ENCODE measurements around the gene SLC18B1.

DNA sequence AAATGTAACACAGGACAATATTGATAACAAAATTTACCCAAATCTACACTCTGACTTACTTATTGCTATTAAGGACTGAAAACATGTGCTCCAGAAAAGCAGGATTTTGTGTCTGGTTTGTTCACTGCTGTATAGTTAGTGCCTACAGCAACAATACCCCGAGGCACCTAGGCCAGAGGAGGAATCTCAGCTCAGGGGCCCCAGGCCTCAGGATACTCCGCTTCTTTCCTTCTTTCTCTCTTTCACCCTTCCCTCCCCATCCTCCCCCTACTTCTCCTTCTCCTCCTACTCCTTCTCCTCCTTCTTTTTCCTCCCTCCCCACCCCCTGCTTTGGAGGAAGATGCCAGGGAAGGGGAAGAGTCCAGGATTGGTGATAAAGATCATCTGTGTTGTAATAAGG lies 39.7 kb downstream of the SLC18B1 start:
- TF ChIP-seq POLR2A (IDR thresholded peaks at IDR 0.05) = no peak
- TF ChIP-seq, protein P1, sequence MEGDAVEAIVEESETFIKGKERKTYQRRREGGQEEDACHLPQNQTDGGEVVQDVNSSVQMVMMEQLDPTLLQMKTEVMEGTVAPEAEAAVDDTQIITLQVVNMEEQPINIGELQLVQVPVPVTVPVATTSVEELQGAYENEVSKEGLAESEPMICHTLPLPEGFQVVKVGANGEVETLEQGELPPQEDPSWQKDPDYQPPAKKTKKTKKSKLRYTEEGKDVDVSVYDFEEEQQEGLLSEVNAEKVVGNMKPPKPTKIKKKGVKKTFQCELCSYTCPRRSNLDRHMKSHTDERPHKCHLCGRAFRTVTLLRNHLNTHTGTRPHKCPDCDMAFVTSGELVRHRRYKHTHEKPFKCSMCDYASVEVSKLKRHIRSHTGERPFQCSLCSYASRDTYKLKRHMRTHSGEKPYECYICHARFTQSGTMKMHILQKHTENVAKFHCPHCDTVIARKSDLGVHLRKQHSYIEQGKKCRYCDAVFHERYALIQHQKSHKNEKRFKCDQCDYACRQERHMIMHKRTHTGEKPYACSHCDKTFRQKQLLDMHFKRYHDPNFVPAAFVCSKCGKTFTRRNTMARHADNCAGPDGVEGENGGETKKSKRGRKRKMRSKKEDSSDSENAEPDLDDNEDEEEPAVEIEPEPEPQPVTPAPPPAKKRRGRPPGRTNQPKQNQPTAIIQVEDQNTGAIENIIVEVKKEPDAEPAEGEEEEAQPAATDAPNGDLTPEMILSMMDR (IDR thresholded peaks at IDR 0.05) = no peak
